Ishikawa (cell line): ENCODE results near the gene PRPF40A.

Experiments used
- CEBPB ChIP-seq: IDR thresholded peaks from 2 replicates; pipeline ENCODE4 v1.6.1; 2012
- EGR1 ChIP-seq: IDR thresholded peaks from 2 replicates; pipeline ENCODE4 v1.6.1; 2012
- FOXM1 ChIP-seq: IDR thresholded peaks from 2 replicates; pipeline ENCODE4 v1.6.1; 2012; ENCODE audit warnings: low read depth, borderline replicate concordance
- NFIC ChIP-seq: IDR thresholded peaks from 2 replicates; pipeline ENCODE4 v1.6.1; 2012
- RAD21 ChIP-seq: IDR thresholded peaks from 2 replicates; pipeline ENCODE4 v1.6.1; 2012; ENCODE audit warnings: low read depth
- TAF1 ChIP-seq: IDR thresholded peaks from 2 replicates; pipeline ENCODE4 v1.6.1; 2012; ENCODE audit warnings: low read depth, mild to moderate bottlenecking
- TCF12 ChIP-seq: IDR thresholded peaks from 2 replicates; pipeline ENCODE4 v1.6.1; 2012; ENCODE audit warnings: low read depth
- YY1 ChIP-seq: IDR thresholded peaks from 2 replicates; pipeline ENCODE4 v1.6.1; 2012; ENCODE audit warnings: low read depth
- TF ChIP-seq, protein P1 (sequence below): IDR thresholded peaks from 2 replicates; pipeline ENCODE4 v1.6.1; 2012; ENCODE audit warnings: low read depth, mild to moderate bottlenecking
- TF ChIP-seq, protein P2 (sequence below): IDR thresholded peaks from 2 replicates; pipeline ENCODE4 v1.6.1; 2012

DNA sequence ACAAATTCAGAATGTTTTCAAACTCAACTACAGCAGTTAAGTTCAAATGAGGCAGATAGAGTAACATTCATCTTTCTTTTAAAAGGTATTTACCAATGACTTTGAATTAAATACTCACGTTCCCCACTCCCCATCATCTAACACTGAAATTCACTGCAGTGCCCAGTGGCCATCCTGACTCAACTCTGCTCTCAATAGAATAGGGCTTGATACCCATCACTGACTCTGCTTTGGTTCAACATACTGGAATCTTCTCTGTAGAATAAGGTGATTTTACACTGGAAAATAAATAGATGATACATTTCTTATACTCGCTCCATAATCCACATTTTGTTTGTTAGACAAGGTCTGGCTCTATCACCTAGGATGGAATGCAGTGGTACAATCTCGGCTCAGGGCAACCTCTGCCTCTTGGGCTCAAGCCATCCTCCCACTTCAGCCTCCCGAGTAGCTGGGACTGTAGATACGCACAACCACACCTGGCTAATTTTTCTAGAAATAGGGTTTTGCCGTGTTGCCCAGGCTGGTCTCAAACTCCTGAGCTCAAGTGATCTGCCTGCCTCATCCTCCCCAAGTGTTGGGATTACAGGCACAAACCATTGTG is 66.4 kb downstream of the PRPF40A start:
- no peak for TF ChIP-seq RAD21
- TF ChIP-seq TAF1: no peak
- TF ChIP-seq, protein P1, sequence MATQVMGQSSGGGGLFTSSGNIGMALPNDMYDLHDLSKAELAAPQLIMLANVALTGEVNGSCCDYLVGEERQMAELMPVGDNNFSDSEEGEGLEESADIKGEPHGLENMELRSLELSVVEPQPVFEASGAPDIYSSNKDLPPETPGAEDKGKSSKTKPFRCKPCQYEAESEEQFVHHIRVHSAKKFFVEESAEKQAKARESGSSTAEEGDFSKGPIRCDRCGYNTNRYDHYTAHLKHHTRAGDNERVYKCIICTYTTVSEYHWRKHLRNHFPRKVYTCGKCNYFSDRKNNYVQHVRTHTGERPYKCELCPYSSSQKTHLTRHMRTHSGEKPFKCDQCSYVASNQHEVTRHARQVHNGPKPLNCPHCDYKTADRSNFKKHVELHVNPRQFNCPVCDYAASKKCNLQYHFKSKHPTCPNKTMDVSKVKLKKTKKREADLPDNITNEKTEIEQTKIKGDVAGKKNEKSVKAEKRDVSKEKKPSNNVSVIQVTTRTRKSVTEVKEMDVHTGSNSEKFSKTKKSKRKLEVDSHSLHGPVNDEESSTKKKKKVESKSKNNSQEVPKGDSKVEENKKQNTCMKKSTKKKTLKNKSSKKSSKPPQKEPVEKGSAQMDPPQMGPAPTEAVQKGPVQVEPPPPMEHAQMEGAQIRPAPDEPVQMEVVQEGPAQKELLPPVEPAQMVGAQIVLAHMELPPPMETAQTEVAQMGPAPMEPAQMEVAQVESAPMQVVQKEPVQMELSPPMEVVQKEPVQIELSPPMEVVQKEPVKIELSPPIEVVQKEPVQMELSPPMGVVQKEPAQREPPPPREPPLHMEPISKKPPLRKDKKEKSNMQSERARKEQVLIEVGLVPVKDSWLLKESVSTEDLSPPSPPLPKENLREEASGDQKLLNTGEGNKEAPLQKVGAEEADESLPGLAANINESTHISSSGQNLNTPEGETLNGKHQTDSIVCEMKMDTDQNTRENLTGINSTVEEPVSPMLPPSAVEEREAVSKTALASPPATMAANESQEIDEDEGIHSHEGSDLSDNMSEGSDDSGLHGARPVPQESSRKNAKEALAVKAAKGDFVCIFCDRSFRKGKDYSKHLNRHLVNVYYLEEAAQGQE: no peak
- TF ChIP-seq, protein P2, sequence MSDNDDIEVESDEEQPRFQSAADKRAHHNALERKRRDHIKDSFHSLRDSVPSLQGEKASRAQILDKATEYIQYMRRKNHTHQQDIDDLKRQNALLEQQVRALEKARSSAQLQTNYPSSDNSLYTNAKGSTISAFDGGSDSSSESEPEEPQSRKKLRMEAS: no peak
- TF ChIP-seq FOXM1: no peak
- no peak for TF ChIP-seq YY1
- no peak for TF ChIP-seq NFIC
- TF ChIP-seq EGR1: no peak
- TF ChIP-seq CEBPB: no peak
- TF ChIP-seq TCF12: no peak
